ENCODE measurements around the gene FLT4. TPM values are rescaled to one million over a fixed set of nuclear protein-coding genes. Genes with fewer than 3 reads are reported as not detected.

The FLT4 gene
- total RNA-seq (5.3 and 9.0 TPM in 2 replicates), polyA plus RNA-seq (3.5 and 3.9 TPM in 2 replicates)

DNA sequence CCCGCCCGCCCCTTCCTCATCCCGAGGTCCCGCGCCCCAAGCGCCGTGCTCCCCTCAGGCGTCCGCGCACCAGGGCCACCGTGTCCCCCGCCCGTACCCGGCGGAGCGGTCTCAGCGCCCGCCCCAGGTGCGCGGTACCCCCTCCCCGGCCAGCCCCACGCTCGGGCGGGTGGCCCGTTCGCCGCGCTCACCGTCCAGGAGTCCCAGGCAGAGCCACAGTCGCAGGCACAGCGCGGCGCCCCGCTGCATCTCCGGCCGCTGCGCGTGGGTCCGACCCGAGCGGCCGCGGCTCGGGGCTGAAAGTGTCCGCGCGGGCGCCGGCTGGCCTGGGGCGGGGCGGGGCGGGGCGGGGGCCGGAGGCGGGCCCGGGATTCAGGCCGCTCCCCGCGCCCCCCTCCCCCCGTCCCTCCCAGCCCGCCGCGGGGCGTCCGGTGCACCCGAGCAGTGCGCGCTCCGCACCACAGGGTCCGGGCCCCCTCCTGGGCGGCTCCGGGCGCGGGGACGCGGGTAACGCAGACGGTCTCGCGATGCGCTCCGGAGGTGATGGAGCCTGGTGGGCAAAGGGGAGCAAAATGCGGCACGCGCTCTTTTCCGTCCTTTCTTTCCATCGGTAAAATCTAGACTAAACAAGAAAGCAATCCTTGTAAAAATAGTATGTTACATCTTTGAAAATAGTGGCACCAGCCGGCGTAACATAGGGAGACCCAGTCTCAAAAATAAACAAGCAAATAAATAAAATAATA lies at the start of gene FLT4:
FLT4 (minus strand) TSS at position 304 of the 743 bp plus-strand sequence; CDS start at position 249, 55 bp downstream.
- Histone ChIP-seq H3K4me3 (peak within 1 kb of the TSS; percentile 33), H3K36me3 (no peaks in the 10 kb centered on the region), H3K27me3 (peaks cover 92% of the 10 kb centered on the region), H3K27ac (no peak within 1 kb of the TSS), H3K9me3 (ENCODE audit: low read depth) (no peaks in the 10 kb centered on the region), H3K4me1 (ENCODE audit: low read depth) (no peaks in the 10 kb centered on the region)
- DNase-seq (ENCODE audit: low read depth in 1 of 2, low spot score in 1 of 2) = no peak
- TF ChIP-seq, protein P1, sequence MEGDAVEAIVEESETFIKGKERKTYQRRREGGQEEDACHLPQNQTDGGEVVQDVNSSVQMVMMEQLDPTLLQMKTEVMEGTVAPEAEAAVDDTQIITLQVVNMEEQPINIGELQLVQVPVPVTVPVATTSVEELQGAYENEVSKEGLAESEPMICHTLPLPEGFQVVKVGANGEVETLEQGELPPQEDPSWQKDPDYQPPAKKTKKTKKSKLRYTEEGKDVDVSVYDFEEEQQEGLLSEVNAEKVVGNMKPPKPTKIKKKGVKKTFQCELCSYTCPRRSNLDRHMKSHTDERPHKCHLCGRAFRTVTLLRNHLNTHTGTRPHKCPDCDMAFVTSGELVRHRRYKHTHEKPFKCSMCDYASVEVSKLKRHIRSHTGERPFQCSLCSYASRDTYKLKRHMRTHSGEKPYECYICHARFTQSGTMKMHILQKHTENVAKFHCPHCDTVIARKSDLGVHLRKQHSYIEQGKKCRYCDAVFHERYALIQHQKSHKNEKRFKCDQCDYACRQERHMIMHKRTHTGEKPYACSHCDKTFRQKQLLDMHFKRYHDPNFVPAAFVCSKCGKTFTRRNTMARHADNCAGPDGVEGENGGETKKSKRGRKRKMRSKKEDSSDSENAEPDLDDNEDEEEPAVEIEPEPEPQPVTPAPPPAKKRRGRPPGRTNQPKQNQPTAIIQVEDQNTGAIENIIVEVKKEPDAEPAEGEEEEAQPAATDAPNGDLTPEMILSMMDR (IDR thresholded peaks at IDR 0.05; ENCODE audit: low read depth, low read length) = no peak

DNA sequence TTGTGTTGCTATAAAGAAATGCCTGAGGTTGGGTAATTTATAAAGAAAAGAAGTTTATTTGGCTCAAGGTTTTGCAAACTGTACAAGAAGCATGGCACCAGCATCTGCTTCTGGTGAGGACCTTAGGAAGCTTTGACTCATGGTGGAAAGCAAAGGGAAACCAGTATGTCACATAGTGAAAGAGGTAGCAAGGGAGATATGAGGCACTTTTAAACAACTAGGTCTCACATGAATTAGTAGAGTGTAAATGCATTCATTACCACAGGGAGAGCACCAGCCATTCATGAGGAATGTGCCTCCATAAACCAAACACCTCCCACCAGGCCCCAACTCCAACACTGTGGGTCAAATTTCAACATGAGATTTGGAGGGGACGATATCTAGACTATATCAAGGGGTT lies 49.6 kb upstream of the FLT4 start:
- Histone ChIP-seq H3K27ac (no peak overlapping the region), H3K4me1 (ENCODE audit: low read depth) (no peaks in the 10 kb centered on the region), H3K27me3 (no peaks in the 10 kb centered on the region), H3K4me3 (no peak overlapping the region), H3K36me3 (no peaks in the 10 kb centered on the region), H3K9me3 (ENCODE audit: low read depth) (no peaks in the 10 kb centered on the region)
- TF ChIP-seq, protein P1 (IDR thresholded peaks at IDR 0.05; ENCODE audit: low read depth, low read length) = no peak
- no peak for DNase-seq (ENCODE audit: low read depth in 1 of 2, low spot score in 1 of 2)

DNA sequence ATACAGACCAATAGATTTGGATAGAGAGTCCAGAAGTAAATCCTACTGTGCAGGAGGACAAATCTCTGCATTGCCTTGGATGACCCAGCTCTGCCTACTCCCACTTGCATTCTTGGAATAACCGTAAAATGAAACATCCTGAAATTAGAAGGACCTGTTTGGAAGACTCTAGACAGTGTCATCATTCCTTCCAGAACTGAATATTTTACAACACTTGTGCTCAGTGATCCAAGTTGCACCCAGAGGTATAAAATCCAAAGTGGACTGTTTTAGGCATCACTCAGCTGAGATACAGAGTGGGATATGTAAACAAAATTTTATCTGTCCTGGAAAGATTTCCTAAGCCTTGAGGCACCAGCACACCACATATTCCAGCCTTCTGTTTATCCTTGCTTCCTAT lies 46.7 kb upstream of the FLT4 start:
- no peak overlapping the region for H3K4me3 ChIP-seq

DNA sequence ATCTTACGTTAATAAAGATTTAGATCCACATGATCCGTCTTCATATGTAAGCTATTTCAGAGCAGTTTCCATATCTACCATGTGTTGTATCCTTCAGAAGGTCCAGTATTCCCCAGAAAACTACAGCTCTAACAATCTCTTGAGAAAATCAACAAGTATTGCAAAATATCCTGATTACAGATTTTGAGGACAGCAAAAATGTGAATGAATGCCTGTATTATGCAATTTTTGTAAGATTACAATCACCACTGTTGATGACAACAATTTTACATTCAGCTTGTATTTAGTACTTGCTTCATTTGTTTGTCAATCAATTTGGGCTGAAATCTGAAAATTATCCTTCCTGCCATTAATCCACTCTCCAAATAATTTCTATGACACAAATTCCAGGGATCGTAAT lies 43.0 kb upstream of the FLT4 start:
- TF ChIP-seq, protein P1 (IDR thresholded peaks at IDR 0.05; ENCODE audit: low read depth, low read length) = no peak
- Histone ChIP-seq H3K27ac (no peak overlapping the region), H3K4me1 (ENCODE audit: low read depth) (no peaks in the 10 kb centered on the region), H3K9me3 (ENCODE audit: low read depth) (no peaks in the 10 kb centered on the region), H3K36me3 (no peaks in the 10 kb centered on the region), H3K27me3 (no peaks in the 10 kb centered on the region), H3K4me3 (no peak overlapping the region)
- DNase-seq (ENCODE audit: low read depth in 1 of 2, low spot score in 1 of 2) = no peak

More for the DNA sequence above, 46.7 kb upstream of the FLT4 start:
- TF ChIP-seq, protein P1 (IDR thresholded peaks at IDR 0.05; ENCODE audit: low read depth, low read length) = no peak
- Histone ChIP-seq H3K36me3 (no peaks in the 10 kb centered on the region), H3K9me3 (ENCODE audit: low read depth) (no peaks in the 10 kb centered on the region), H3K27me3 (no peaks in the 10 kb centered on the region), H3K27ac (no peak overlapping the region), H3K4me1 (ENCODE audit: low read depth) (no peaks in the 10 kb centered on the region)
- no peak for DNase-seq (ENCODE audit: low read depth in 1 of 2, low spot score in 1 of 2)

DNA sequence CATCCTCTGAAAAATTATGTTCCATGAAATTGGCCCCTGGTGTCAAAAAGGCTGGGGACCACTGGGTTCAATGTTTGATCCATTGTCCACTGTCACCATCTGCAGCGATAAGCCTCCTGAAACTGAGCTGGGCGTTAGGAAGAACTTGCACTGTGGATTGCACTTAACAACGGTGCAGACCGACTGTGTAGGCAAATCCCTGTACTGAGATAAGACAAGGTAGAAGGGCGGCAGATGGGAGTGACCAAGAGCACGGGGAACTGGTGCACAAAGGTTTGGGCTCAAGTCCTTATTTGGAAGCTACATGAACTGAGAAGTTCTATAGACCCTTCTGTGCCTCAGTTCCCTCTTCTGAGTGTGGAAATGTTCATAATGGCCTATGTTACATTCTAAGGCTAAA lies 41.6 kb upstream of the FLT4 start:
- Histone ChIP-seq H3K27me3 (no peaks in the 10 kb centered on the region), H3K36me3 (no peaks in the 10 kb centered on the region), H3K4me3 (no peak overlapping the region), H3K27ac (no peak overlapping the region), H3K9me3 (ENCODE audit: low read depth) (no peaks in the 10 kb centered on the region), H3K4me1 (ENCODE audit: low read depth) (no peaks in the 10 kb centered on the region)
- TF ChIP-seq, protein P1 (IDR thresholded peaks at IDR 0.05; ENCODE audit: low read depth, low read length) = no peak
- no peak for DNase-seq (ENCODE audit: low read depth in 1 of 2, low spot score in 1 of 2)
